ENCODE results near the gene PPIF.
"Not testable (repeated sequence)": the region's sequence is repeated elsewhere in the genome, so short reads cannot be mapped to it uniquely, and the experiment has no call there.

PPIF gene

GRCh38 chr10:79331709-79332108, 15.6 kb upstream of the PPIF start:
- DNase-seq (ENCODE audit: low spot score): peak; percentile 27

- not testable (repeated sequence) for DNase-seq (ENCODE audit: low spot score)
Measured at GRCh38 chr10:79332610-79333315, 14.5 kb upstream of the PPIF start.

DNA sequence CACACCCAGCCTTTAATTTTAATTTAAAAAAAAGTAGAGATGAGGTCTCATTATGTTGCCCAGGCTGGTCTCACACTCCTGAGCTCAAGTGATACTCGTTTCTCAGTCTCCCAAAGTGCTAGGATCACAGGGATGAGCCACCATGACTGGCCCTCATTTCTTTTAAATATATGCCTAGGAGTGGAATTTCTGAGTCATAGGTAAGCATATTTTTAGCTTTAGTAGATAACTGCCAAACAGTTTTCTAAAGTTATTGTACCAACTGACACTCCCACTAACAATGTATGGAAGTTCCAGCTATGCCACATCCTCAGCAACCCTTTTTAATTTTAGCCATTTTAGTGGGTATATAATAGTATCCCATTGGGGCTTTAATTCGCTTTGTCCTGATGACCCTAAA, 13.8 kb upstream of the PPIF start:
- no peak for DNase-seq (ENCODE audit: low spot score)

- DNase-seq (ENCODE audit: low spot score): no peak
Measured at GRCh38 chr10:79334573-79334972, 12.7 kb upstream of the PPIF start.

- no peak for DNase-seq (ENCODE audit: low spot score)
Measured at GRCh38 chr10:79335094-79335469, 12.2 kb upstream of the PPIF start.

DNA sequence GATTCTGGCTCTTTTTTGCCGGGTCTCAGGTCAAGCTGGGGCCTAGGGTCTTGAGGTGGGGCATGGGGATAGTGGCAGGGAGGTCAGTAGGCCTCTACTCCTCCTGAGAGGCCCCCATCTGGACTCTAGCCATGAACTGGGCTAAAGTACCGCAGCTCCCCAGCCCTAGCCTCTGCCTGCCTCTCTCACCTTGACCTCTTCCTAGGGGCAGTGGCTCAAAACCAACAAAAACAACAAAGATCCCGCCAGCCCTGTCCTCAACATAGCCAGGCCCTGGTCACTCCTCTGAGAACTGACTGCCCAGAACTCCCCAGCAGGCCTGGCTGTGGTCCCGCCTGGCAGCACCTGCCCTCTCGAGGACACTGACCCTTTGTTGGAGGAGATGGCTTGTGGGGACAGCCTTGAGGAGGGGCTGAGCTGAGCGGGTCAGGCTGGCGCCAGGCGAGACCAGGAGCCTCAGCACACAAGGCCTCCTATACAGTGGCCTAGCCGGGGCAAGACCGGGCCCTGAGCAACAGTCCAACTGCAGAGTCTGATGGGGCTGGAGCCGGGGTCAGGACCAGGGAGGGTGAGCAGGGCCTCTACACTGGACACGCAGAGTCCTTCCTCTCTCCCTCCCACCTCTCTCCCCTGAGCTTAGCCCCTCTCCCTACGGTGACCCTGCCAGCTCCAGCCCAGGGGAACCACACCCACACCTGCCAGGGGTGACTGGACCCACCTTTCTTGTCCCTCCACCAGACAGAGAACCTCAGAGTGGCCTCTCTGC, 11.6 kb upstream of the PPIF start:
- DNase-seq (ENCODE audit: low spot score): no peak

GRCh38 chr10:79336276-79336675, 11.0 kb upstream of the PPIF start:
- no peak for DNase-seq (ENCODE audit: low spot score)

DNA sequence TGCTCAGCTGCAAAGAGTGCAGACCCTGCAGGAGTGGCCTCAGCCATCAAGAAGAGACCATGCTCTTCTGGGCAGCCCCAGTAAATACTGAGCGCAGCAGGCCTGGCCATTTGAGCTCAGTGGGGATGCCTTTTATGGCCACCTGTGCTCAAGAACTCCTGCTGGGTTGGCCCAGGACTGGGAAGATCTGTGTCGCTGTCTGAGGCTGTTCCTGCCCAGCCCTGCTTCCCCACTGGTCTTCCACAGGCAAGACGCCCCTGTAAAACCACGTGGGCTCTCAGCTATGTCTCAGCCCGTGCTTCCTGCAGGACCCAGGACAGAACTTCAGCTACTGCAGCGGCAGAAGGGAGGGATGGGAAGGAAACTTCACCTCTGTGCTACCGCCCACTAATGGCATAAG, 10.5 kb upstream of the PPIF start:
- no peak for DNase-seq (ENCODE audit: low spot score)

GRCh38 chr10:79337783-79338469, 9.3 kb upstream of the PPIF start:
- not testable (repeated sequence) for DNase-seq (ENCODE audit: low spot score)

DNA sequence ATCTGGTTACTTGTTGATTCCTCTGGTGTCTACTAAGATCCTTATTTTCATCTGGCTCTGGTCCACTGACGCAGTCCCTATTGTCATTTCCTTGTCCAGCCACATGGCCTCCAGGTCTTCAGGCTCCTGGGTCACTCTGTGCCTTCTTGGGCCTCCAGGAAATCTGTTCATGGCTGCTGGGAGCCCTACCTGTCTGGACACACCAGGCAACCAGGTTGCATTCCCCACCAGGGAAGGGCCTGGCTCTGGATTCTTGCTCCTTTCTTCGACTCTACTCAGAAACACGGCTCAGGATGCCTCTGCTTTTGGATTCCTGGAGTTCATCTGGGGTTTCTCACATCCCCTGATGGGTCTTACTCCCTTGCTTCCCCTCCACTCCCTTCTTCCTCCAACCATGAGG, 8.0 kb upstream of the PPIF start:
- DNase-seq (ENCODE audit: low spot score): no peak

GRCh38 chr10:79340646-79341244, 6.5 kb upstream of the PPIF start:
- no peak for DNase-seq (ENCODE audit: low spot score)

DNA sequence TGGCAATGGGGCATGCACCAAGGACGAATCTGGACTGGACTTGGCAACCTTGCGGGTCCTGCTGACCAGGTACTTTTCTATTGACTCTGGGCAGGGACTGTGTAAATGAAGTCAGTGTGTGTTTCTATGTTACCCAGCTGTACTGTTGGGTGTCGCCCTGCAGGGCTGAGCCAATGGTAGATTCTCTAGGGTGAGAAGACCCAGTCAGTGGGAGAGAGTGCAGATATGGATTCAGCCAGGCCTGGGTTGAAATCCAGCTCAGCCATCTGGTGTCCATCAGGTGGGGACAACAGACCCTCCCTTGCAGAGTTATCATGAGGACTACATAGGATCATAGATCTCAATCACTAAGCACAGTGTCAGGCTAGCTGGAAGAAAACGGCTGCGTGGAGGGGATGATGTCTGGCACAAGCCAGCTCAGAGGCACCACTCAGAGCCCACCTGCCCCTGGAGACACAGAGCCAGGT, 4.9 kb upstream of the PPIF start:
- no peak for DNase-seq (ENCODE audit: low spot score)

DNA sequence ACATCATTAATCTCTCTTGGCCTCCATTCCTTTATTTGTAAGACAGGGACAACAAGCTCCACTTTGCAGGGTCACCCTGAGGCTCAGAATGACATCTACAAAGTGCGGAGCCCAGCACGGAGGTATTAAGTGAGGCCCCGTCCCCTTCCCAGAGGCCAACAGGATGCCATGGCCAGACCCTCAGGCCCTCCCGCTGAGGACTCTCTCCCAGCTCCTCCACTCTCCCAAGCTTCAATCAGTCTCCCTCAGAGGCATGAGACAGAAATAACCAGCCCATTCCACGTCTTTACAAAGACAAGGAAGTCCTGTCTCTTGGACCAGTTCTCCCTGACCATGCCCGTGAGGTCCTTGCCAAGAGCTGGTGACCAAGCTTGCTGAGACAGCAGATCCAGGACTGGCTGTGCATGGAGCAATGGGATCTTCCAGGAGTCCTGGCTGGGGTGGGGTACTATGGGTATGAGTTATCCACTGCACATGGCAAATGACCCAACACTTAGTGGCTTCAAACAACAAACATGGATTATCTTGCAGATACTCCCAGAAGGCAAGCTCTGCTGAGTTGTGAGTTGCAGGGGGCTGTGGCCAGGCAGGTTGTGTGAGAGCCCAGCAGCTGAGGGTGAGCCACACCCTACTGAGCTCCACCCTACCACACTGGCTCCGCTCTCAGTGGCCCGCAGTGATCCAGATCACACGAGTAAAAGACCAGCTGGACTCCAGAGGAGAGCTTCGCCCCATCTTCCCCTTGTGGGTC, 4.3 kb upstream of the PPIF start:
- no peak for DNase-seq (ENCODE audit: low spot score)

DNA sequence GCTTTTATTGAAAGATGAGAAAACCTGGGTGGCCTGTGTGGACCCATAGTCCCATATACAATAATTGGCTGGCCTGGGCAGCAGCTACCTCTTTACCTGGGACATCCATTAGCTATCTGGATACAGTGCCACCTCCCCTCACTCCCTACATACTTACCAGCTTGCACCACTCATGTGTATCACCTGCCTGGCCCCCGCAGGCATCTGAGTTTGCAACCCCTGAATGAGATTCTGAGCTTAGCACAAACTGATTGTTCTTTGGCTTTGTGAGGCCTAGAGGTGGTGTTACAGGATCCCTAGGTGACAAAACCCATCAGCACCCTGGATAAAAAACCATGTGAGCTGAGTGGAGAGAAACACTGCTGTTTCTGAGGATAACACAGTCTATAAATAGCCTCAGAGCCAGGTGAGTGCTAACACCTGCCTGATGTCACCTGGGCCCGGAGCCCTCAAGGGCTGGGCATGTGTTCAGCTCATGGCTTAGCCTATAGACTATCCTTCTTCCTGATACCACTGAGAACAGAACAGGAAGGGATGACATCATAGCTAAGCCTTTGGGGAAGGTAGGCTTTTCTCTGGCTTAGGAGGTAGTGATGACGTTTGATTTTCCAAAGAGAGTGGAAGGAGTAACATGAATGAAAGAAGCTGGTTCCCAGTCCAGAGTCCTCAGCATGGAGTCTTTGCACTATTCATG, 2.6 kb upstream of the PPIF start:
- DNase-seq (ENCODE audit: low spot score): no peak

DNA sequence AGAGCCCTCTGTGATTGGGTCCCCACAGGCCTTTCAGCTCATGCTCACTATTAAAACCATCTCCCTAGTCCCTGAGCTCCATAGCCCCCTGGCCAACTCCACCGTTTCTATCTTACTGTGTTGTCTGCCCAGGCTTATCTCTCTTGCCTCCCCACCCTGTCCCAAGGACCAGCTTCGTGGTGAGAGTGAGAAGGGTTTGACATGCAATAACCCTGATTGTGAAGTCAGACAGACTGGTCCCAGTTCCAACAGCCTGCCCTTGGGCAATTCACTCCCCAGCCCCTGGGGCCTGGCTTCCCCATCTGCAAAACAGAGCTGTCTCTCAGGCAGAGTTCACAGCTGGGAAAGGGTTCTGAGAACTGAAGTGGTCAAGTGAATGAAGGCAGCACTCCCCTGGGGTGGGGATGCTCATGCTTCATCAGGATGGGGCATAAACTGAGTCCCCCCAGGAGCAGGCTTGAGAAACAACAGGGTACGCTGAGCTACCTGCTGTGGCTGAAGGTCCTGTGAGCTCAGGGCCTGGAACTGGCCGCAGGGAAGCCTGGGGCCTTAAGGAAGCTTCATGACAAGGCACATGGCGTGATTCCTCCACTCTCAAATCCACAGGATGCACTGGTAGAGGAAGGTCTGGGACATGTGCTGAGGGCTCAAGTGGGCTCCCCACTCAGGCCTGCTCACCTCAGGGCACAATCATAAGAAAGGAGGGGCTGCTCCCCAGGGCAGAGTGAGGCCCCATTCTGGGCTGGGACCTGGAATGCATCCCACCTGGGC, 1.8 kb upstream of the PPIF start:
- DNase-seq (ENCODE audit: low spot score): no peak

GRCh38 chr10:79346012-79346340, 1.3 kb upstream of the PPIF start:
- DNase-seq (ENCODE audit: low spot score): no peak

DNA sequence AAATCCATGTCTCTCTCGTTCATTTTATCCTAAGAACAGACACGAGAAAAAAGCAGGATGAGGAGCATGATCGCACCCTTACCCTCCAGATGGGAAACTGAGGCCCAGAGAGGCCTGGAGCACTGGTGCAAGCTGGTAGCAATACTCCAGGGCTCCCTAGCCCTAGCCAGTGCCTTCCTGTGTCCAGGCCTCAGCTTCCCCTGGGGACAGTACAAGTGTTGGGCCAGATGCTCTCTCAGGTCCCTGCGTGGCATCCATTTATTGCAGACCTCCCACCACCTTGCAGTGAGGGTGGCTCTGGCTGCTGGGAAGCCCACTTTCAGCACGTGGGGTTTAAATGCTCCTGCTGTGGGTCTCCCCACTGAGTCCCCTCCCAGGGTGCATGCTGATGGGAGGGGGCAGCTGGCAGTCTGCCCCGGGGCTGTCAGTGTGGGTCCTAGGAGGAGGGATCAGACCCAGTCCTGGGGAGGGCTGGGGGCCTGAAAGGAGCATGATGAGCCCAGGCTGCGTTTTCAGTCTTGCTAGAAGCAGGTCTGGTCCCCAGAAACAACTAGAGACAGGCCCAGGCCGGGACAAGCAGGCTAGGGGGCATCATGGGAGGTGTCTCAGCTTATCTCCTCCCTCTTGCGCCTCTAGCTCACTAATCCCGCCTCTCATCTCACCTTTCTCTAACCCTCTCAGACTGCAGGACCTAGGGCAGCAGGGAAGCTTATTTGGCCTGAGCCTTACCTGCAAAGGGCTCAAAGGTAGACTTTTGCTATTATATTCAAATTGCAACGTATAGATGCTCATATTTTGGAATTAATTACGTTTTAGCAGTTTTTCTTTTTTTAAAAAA, 662 bp upstream of the PPIF start:
- DNase-seq (ENCODE audit: low spot score): no peak

GRCh38 chr10:79347894-79348639, 798 bp downstream of the PPIF start:
- DNase-seq (ENCODE audit: low spot score): peak; percentile 56

DNA sequence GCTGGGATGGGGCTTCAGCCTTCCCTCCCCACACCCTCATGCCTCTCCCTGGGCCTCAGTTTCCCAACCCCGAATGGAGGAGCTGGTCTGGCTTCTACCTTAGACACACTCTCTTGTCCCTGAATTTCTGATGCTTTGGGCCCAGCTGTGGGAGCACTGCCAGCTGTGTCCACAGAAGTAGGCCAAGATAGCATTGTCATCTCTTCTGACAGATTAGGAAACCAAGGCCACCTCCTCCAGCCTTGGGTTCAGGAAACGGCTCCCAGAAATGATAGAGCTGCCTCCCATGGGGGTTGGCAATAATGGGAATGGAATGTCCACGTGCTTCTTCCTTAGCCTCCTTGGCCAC, 1.3 kb downstream of the PPIF start:
- DNase-seq (ENCODE audit: low spot score): no peak

Measured in NAMALWA (cell line).